ENCODE measurements around the gene SLC16A3.

DNA sequence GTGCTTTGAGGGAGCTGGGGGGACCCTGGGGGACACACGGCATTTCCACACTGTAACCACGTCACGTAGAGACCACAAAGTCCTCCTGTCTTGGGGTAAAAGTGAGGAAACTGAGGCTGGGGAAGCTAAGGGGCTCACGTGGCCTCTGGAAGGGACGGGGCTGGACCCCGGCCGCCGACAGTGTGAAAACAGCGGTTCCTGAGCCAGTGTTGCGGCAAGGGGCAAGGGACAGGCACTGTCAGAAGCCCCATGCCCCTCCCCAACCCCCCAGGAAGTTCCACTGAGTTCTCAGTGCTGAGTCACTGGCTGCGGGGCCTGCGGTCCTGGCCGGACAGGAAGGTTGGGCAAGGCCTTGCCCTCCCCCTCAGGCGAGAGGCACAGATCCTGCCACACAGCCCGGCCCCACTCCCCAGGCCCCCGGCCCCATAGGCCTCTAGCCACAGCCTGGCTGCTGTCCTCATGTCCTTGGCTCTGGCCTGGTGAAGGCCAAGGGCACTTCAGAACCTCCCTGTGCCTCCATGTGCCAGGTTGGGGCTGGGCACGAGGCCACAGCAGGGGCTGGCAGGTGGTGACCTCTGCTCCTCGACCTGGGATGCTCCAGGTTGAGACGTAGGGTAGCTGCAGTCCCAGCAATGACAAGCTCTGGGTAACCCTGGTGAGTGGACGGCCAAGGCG, 11.2 kb upstream of the SLC16A3 start:
- TF ChIP-seq, protein P1, sequence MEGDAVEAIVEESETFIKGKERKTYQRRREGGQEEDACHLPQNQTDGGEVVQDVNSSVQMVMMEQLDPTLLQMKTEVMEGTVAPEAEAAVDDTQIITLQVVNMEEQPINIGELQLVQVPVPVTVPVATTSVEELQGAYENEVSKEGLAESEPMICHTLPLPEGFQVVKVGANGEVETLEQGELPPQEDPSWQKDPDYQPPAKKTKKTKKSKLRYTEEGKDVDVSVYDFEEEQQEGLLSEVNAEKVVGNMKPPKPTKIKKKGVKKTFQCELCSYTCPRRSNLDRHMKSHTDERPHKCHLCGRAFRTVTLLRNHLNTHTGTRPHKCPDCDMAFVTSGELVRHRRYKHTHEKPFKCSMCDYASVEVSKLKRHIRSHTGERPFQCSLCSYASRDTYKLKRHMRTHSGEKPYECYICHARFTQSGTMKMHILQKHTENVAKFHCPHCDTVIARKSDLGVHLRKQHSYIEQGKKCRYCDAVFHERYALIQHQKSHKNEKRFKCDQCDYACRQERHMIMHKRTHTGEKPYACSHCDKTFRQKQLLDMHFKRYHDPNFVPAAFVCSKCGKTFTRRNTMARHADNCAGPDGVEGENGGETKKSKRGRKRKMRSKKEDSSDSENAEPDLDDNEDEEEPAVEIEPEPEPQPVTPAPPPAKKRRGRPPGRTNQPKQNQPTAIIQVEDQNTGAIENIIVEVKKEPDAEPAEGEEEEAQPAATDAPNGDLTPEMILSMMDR (IDR thresholded peaks at IDR 0.05; ENCODE audit: low read length): no peak
- no peak for TF ChIP-seq EZH2 (optimal IDR thresholded peaks at IDR 0.05; ENCODE audit: low read depth, low read length)

Measured in MM.1S (cell line).